Globus pallidus (tissue), 1 donor: Measurements from ENCODE around the gene SCYL1.
"Not testable (repeated sequence)": the region's sequence is repeated elsewhere in the genome, so short reads cannot be mapped to it uniquely, and the experiment has no call there.

Experiments used
- DNase-seq: peaks from one replicate; pipeline ENCODE4 v3.0.0-alpha.2; 2015; ENCODE audit warnings: low spot score

SCYL1 gene

DNA sequence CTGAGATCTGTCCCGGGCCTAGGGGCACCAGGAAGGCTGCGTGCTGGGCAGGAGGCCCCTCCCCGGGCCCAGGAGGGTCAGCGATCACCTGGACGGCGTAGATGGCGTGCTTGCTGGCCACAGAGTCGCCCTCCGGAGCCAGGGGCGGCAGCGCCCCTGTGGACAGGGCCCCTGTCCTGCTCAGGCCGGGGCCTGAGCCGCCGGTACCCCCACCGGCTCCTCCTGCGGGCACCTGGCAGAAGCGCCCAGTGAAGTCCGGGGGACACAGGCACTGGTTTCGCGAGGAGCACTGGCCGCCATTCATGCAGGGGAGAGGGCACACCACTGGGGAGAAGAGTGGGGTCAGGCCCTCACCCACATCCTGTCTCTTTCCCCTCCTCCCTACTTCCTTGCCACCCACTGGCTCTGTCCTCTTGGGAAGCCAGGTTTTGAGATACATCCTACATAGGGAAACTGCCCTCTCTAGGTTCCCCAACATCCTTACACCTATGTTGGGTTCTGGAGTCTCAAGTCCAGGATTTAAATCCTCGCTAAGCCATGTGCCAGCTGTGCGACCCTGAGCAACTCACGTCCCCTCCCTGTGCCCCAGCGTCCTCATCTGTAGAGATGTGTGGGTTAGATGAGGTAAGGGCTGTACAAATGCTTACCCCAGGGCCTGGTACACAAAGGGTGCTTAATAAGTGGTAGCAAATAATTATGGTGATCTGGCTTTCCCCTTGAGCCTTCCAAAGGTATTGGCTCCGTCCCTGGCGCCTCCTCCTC is 29.4 kb downstream of the SCYL1 start:
- no peak for DNase-seq

DNA sequence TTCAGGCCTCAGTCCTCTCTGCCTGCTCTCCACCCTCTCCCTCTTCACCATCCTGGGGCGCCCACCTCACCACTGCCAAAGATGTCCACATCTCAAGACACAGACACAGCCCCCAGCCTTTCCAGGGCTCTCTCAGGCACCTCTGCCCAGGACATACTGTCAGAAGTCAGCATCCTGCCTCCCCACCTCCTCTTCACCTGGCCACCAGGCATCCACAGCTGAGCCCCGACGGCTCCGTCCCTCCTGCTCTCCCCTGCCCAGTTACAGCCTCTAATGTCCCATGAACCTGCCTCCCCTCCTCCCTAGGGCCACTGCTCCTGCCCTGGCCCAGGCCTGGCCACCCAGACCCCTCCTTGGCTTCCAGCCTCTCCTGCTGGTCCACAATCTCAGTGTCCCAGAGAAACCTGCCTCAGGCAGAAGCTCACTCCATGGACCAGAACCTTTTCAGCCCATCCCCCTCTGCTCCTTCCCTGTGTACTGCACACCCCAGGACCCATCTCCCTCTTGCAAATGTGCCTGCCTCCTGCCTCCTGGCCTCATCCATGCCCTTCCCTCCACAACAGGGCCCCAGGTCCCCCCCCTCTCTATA is 30.1 kb downstream of the SCYL1 start:
- no peak for DNase-seq

DNA sequence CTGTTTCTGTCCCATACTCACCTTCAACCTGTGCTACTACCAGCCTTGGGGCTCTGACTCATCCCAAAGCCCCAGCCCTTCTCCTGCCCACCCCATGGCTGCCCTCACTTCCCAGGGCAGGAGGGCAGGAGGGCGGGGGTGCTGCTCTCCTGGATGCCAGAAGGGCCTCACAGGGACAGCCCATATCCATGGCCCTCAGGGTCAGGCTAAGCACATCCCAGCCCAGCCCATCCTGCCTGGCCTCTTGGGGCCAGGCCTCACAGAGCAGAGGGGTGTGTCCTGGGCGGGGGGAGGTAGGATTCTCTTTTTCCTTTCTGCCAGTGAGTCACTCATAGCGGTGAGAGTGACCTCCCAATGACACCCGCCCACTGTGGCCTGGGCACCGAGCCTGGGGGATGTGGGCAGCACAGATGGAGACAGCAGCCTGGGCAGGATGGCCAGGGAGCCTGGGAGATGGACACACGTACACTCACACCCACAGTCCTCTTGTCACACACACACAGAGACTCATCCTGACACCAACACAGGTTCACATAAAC is 30.9 kb downstream of the SCYL1 start:
- DNase-seq = no peak

- DNase-seq = no peak
Observed at GRCh38 chr11:65556470-65557279, 31.8 kb downstream of the SCYL1 start.

DNA sequence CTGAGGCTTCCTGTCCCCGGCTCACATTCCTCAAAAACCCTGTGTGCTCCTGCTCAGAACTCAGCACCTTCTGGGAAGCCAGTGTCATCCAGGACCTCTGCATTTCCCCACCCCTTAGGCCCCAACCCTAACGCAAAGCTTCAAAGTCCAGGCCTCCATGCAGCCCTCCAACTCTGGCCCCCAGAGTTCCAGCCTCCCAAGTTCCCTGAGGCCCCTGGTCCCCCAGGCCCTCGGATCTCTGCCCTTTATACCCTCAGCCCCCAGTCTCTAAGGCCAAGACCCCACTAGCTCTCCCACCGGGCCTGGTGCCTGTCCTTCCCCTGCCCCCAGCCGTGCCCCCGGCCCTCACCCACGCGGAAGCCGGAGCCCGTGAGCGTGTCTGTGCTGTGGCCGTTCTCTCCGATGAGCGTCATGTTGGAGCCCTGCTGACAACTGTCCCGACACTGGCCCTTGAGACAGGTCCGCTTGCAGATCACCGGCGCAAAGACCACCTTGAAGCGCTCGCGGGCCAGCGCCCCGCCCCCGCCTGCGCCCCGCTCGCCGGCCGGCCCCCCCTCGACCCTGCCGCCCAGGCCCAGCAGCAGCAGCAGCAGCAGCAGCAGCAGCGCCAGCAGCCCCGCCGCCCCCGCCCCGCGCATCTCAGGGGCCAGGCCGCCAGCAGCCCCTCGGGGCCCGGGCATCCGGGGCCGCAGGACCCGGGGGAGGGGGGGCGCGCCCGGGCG is 32.6 kb downstream of the SCYL1 start:
- DNase-seq = no peak

GRCh38 chr11:65558002-65558929 is 33.4 kb downstream of the SCYL1 start, which contains the start of gene LTBP3:
Gene LTBP3, minus strand, starts transcription at chr11:65558359. Its CDS starts 400 bp downstream, at chr11:65557959.
- peak; percentile 93 for DNase-seq

- DNase-seq = peak; percentile 81
Observed at GRCh38 chr11:65558930-65559509, 34.1 kb downstream of the SCYL1 start.

DNA sequence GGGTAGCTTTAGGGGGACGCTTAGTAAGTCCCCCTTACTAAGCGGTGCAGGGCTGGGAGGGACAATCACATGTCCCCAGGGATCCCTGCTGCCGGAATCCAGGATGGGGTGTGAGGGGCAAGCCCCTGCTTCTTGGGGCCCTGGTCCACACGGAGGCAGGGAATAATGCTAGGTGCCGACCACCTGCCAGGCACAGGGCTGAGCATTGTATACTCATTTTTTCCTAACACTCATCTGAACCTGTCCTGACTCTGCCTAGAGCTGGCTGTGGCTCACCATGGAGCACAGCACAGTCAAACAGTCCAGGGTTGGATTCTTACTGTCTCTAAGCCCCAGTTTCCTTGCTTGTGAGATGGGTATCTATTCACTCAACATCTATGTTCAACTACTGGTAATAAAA is 34.7 kb downstream of the SCYL1 start:
- DNase-seq = no peak

GRCh38 chr11:65559951-65560537 is 35.2 kb downstream of the SCYL1 start:
- DNase-seq = peak; percentile 64

DNA sequence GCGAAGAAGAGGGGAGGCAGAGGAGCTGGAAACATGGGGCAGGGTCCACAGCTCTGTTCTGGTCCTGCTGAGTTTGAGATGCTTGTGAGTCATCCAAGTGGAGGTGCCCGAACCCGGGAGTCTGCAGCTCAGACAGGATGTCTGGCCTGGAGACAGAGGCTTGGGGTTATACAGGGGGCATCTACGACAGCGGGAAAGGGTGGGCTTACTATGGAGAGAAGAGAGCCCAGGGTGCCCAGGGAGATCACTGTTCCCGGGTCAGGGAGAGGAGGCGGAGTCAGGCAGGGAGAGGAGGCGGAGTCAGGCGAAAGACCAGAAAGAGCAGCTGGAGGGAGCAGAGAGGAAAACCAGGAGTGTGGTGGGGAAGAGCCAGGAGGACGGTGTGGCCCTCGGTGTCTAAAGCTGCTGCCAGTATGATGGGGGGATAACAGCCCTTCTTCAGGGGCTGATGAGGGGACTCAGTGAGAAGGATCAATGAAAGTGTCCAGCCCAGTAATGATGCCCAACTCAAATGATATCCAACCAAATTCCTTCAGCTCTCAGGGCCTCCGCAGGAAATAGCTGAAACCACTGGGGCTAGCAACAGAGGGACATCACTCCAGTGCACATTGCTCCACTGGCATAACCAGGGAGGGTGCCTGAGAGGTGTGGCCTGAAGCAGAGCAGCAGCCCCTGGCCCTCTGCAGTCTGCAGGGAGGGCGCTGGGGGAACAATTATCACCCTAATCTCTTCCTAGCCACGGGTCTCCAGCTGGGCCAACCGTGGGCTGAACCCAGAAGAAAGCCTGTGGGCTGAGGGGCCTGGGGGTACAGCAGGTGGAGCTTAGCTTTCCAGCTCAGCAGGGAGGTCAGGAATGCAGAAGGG is 35.9 kb downstream of the SCYL1 start:
- peak; percentile 74 for DNase-seq

DNA sequence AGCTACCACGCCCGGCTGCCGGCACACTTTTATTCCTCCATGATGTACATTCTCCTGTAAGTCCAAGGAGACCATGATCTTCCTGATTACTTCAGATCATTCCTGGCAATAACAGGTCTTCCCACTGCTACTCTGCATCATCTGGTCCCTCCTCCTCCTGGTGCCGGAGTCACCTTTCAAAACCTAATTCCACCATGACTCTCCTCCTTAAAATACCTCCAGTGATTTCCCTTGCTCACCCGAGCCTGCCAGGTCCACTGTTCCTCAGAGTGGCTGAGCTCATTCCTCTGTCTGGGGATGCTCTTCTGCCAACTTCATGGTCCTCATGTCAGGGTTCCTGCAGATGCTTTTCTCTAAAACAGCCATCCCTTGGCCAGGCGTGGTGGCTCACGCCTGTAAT is 37.1 kb downstream of the SCYL1 start:
- no peak for DNase-seq

DNA sequence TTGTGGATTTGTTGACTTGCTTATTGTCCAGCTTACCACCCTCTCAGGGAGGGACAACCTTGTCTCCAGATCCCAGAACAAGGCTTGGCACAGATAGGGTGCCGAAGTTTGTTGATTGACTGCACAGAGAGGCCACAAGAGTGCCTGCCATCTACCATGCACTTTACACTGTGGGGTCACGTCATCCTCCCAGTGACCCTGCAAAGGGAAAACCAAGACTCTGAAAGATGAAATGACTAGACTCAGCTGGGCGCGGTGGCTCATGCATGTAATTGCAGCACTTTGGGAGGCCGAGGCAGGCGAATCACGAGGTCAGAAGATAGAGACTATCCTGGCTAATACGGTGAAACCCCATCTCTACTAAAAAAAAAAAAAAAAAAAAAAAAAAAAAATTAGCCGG is 37.9 kb downstream of the SCYL1 start:
- no peak for DNase-seq

DNA sequence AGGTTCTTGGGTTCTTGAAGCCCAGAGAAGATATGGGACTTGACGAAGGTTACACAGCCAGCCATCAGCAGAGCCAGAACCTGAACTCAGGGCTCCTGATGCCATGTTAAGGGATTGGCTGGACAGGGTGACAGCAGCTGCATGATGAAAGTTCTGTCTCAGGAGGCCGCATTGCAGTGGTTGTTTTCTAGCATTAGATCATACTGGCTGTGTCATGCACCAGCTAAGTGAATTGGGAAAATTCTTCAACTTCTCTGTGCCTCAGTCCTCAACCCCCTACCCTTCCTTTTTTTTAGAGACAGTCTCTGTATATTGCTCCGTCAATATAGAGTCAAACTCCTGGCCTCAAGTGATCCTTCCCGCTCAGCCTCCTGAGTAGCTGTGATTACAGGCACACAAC is 38.7 kb downstream of the SCYL1 start:
- no peak for DNase-seq

DNA sequence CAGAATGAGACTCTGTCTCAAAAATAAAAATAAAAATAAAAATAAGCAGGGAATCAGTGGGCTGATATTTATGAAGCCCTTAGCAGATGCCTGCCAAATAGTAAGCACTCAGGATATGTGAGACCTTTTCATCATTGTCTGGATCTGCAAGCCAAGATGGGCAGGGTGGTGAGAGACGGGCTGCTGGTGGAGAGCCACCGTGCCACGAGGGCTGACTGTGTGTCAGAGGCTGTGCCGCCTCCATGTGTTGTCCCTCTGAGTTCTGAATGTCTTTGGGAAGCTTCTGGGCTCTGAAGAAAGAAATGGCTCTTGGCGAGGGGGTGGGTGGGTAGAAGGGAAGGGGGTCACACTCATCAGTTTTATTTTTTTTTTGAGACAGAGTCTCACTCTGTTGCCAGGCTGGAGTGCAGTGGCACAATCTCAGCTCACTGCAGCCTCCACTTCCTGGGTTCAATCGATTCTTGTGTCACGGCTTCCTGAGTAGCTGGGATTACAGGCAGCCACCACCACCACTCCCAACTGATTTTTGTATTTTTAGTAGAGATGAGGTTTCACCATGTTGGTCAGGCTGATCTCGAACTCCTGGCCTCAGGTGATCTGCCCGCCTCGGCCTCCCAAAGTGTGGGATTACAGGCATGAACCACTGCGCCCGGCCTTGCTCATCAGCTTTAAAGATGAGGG is 40.1 kb downstream of the SCYL1 start:
- DNase-seq = not testable (repeated sequence)

DNA sequence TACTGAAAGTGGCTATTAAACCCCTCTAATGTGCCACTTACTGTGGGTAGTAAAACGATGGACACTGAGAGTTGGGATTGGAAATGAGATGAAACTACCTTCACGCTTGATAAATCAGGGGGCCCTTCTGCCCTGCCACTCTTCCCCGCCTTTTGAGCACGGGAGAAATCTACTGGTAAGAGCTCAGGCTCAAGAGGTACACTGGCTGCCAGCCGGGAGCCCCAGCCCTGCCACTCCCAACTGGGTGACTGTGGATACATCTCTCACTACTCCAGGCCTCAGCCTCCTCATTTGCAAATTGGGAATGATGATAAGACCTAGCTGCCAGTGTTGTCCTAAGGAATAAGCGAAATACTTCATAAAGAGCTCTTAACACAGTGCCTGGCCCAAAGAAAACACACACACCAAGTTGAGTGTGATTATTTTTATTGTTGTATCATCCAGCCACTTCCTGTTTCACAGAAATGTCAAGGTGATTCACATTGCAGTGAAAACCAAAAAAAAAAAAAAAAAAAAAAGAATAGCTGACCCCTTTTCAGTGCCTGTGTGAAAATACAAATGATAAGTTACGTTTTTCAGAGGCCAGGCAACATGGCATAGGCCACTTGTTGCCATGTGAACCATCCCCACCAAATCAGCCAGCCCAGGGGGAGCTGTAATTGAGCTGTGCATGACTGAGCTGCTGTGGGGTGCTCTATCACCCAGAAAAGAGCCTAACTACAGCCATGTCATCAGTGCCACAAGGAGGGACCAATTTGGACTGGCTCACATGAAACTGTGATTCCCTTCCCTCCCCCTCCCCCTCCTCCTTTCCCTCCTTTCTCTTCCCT is 41.0 kb downstream of the SCYL1 start:
- no peak for DNase-seq

DNA sequence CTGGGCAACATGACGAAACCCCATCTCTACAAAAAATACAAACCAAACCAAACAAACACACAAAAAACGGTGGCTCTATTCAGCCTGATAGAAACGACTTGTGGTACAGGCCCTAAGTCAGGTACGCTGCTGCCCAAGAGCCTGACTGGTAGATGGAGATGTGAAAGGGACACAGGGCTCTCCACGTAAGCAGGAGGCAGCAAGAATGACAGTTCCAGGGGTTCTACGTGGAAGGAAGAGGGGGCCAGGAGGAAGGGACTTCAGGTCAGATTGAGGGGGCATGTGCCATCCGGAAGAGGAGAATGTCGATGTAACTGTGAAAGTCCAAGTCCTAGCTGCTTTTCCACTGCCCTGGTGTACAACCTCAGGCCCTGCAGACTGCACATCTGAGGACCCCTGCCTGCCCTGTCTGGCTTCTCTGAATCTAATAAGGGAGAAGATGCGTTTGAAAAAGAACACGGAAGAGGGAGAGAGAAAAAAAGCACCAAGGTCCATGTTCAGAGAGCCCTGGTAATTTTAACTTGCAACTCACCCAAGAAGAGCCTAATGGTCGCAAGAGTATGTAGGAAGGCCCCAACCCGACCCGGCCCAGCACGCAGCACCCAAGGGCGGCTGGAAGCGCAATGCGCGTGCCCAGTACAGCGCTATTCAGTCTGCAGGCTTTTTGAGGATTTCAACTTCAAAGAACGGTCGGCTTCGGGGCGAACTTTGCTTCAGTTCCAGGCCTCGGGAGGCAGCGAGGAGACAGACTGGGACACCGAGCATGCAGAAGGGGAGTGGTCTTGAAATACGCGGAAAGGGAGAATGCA is 44.5 kb downstream of the SCYL1 start:
- DNase-seq = no peak
